ENCODE data around the gene FAM120A.

Gene FAM120A

DNA sequence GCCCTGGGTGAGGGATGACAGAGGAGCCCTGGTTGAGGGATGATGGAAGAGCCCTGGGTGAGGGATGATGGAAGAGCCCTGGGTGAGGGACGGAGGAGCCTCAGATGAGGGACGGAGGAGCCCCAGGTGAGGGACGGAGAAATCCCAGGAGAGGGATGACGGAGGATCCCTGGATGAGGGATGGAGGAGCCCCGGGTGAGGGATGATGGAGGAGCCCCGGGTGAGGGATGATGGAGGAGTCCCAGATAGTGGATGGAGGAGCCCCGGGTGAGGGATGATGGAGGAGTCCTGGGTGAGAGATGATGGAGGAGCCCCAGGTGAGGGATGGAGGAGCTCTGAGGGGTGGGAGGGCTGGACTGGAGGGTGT lies 135.8 kb downstream of the FAM120A start:
- no peak overlapping the region for H3K4me3 ChIP-seq (ENCODE audit: low read length)

DNA sequence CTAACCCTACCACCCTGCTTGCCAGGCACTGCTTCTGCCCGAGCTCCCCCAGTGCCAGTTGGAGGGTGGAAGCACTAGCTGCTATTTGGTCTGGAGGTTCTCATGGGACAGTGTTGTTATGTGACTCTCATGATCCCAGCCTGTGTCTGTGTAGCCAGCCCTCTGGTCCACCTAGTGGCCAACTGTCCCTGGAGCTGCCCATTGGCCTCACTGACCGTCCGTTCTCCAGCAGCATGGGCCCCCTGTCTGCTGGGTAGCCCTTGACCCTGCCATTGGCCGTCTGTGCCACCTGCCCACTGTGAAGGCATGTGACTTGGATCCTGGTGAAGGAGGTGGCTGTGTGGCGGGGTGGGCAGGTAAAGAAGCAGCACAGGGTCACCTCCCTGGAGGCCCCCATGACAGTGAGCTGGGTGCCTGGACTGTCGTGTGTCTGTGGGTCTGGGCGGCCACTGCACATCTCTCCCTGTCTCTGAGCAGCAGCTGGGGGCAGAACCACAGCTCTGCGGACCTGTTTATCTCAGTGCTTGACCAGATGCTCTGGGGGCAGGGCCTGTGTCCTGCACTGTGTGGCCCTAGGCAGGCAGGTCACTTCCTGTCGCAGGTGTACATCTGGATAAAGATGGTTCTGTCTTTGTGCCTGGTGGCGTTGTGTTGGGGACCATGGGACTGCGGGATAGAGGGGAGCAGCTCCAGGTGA lies 136.3 kb downstream of the FAM120A start:
- TF ChIP-seq, protein P1, sequence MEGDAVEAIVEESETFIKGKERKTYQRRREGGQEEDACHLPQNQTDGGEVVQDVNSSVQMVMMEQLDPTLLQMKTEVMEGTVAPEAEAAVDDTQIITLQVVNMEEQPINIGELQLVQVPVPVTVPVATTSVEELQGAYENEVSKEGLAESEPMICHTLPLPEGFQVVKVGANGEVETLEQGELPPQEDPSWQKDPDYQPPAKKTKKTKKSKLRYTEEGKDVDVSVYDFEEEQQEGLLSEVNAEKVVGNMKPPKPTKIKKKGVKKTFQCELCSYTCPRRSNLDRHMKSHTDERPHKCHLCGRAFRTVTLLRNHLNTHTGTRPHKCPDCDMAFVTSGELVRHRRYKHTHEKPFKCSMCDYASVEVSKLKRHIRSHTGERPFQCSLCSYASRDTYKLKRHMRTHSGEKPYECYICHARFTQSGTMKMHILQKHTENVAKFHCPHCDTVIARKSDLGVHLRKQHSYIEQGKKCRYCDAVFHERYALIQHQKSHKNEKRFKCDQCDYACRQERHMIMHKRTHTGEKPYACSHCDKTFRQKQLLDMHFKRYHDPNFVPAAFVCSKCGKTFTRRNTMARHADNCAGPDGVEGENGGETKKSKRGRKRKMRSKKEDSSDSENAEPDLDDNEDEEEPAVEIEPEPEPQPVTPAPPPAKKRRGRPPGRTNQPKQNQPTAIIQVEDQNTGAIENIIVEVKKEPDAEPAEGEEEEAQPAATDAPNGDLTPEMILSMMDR (conservative IDR thresholded peaks at IDR 0.05; ENCODE audit: low read depth, low read length): peak; percentile 36
- no peak for DNase-seq (ENCODE audit: low read depth)
- no peak overlapping the region for H3K4me3 ChIP-seq (ENCODE audit: low read length)

More for the DNA sequence above, 135.8 kb downstream of the FAM120A start:
- no peak for DNase-seq (ENCODE audit: low read depth)
- TF ChIP-seq, protein P1 (conservative IDR thresholded peaks at IDR 0.05; ENCODE audit: low read depth, low read length): no peak

DNA sequence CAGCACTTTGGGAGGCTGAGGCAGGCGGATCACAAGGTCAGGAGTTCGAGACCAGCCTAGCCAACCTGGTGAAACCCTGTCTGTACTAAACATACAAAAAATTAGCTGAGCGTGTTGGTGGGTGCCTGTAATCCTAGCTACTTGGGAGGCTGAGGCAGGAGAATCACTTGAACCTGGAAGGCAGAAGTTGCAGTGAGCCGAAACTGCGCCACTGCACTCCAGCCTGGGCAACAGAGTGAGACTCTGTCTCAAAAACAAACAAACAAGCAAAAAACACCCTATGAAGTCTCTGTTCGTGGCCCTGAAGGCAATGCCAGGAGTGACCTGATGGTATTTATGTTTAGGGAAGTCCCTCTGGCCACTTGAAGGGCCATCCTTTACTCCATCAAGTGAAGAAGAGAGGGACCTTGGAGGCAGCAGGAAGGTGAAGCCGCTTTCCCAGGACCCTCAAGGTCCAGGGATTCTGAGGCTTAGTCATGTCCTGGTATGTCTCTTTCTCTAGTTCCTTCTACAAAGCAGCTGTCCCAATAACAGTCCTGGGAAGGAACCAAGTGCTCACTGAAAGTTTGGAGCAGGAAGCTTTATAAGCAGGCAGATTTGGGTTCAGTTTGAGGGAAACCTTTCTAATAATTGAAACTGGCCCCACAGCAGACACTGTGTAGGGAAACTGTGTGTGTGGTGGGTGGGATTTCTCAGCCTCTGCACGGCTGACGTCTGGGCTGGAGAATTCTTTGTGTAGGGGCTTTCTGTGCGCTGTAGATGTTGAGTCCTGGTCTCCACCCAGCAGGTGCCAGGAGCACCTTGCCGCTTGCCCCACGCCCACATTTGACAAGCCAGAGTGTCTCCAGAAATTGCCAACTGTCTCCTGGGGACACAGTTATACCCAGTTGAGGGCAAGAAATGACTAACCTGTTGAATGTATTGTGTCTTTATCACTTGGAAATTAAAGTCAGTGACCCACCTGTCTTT lies 137.4 kb downstream of the FAM120A start:
- DNase-seq (ENCODE audit: low read depth): no peak
- TF ChIP-seq, protein P1 (conservative IDR thresholded peaks at IDR 0.05; ENCODE audit: low read depth, low read length): no peak
- no peak overlapping the region for H3K4me3 ChIP-seq (ENCODE audit: low read length)

DNA sequence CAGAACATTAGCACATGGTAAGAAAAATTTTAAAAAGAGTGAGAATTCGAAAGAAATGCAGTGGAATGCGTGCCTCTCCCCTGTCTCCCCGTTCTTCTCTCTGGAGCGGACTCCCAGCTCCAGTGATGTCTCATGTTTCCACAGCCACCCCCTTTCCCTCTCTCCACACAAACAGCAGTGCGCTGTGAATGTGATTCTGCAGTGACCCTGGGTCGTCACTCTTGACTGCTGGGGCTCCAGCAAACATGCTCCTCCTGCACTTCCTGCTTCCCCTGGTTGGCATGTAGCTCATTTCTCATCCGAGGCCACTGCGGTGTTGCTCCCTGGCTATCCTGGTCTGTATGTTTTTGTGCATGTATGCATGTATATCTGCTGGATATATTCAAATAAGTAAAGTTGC lies 138.2 kb downstream of the FAM120A start:
- no peak overlapping the region for H3K4me3 ChIP-seq (ENCODE audit: low read length)
- TF ChIP-seq, protein P1 (conservative IDR thresholded peaks at IDR 0.05; ENCODE audit: low read depth, low read length): no peak
- DNase-seq (ENCODE audit: low read depth): no peak

DNA sequence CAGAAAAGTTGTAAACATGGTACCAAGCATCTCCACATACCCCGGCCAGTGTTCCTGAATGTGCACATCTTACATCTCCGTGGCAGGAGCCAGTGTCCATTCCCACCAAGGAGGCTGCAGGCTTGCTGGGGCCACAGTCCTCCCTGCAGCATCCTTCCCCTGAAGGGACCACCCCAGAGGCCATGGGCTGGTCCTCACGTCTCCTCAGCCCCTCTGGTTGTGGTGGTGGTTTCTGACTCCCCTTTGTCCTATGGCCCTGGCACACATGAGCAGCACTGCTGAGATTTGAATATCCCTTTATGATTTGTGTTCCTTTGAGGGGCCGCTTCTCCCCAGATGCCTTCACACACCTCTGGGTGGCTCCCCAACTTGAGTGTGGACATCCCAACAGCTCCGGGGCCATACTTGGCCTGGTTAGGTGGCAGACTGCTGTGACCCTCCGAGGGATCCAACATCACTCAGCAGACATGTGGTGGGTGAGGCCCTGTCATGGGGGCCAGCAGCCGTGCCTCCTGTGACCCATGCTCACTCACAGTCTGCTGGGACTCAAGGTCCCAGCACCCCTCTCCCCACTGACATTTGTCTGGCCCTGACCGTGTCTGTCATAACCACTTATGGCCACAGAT lies 139.2 kb downstream of the FAM120A start:
- no peak overlapping the region for H3K4me3 ChIP-seq (ENCODE audit: low read length)
- DNase-seq (ENCODE audit: low read depth): no peak
- TF ChIP-seq, protein P1 (conservative IDR thresholded peaks at IDR 0.05; ENCODE audit: low read depth, low read length): no peak

DNA sequence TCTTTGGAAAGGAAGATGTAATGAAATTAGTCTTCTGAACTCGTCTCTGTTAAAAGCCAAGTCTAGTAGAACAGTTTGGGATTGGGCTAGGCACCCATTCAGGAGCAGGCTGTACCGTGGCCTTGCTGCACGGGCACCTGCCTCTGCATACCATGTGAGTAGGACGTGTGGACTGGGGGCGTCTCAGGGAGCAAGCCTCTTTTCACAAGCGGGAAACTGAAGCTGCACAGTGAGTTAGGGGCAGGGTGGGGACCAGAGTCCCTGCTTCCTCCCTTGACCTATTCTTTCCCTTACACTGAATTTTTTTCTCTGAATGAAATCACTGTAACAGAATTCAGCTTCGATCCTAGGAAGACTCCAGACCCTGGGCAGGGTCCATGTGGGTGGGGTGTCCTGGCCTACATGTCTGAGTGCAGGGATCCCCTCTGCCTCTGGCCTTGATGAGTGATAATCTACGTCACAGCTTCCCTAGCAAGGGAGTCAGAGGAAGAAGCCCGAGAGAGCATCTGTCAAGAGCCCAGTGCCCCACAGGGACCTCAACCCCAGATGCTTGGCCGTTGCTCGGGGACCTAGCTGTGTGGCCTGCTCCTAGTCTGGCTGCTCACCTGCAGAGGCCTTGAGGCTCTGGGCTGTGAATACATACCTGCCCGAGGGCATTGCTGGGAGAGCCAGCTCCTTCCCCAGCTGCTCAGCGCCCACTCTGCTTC lies 140.0 kb downstream of the FAM120A start:
- no peak overlapping the region for H3K4me3 ChIP-seq (ENCODE audit: low read length)
- TF ChIP-seq, protein P1 (conservative IDR thresholded peaks at IDR 0.05; ENCODE audit: low read depth, low read length): no peak
- DNase-seq (ENCODE audit: low read depth): no peak
